Stimulated activated naive B cell treated with anti-CD40 and anti-IgM and Interleukin-4, amounts not matched to agents 10 μg/mL and 1 μg/mL and 100 μg/mL, for 72 hours (primary cell): ENCODE results near the gene VPREB3.

ENCODE experiments used
- ATAC-seq, 2 donors: fragments of 150-1000 bp; cut with Tn5 transposase; replicated peaks; 2 replicates each; pipeline ENCODE4 v1.10.0; 2021; ENCODE audit warnings: moderate library complexity in 1 of 2
- DNase-seq: peaks from one replicate; pipeline ENCODE4 v3.0.0; 2021
- H3K27ac Mint-ChIP-seq: one replicate; pipeline ENCODE4 v1.8.0; 2022; ENCODE audit warnings: mild to moderate bottlenecking, mixed read lengths
- H3K27me3 Mint-ChIP-seq, 2 donors: one replicate each; pipeline ENCODE4 v1.8.0; 2022; ENCODE audit warnings: mixed read lengths in 2 of 2
- H3K36me3 Mint-ChIP-seq, 2 donors: one replicate each; pipeline ENCODE4 v1.8.0; 2022; ENCODE audit warnings: mixed read lengths in 2 of 2, mild to moderate bottlenecking in 1 of 2
- H3K4me1 Mint-ChIP-seq, 2 donors: one replicate each; pipeline ENCODE4 v1.8.0; 2022; ENCODE audit warnings: mixed read lengths in 2 of 2, mild to moderate bottlenecking in 1 of 2
- H3K4me3 Mint-ChIP-seq, 2 donors: one replicate each; pipeline ENCODE4 v1.8.0; 2022; ENCODE audit warnings: mild to moderate bottlenecking in 2 of 2, mixed read lengths in 2 of 2, moderate library complexity in 1 of 2
- H3K9me3 Mint-ChIP-seq, 2 donors: one replicate each; pipeline ENCODE4 v1.8.0; 2022; ENCODE audit warnings: mixed read lengths in 2 of 2, mild to moderate bottlenecking in 1 of 2

The VPREB3 gene

GRCh38 chr22:23778577-23778900, 24.3 kb upstream of the VPREB3 start:
- DNase-seq (no peak), ATAC-seq (no peak)
- Mint-ChIP-seq H3K27me3 (no peaks in the 10 kb centered on the region), H3K4me3 (no peak overlapping the region), H3K9me3 (no peaks in the 10 kb centered on the region), H3K27ac (no peak overlapping the region), H3K4me1 (peaks cover 6 to 15% of the 10 kb centered on the region in 2 donors), H3K36me3 (peaks cover 2 to 3% of the 10 kb centered on the region in 2 donors)

DNA sequence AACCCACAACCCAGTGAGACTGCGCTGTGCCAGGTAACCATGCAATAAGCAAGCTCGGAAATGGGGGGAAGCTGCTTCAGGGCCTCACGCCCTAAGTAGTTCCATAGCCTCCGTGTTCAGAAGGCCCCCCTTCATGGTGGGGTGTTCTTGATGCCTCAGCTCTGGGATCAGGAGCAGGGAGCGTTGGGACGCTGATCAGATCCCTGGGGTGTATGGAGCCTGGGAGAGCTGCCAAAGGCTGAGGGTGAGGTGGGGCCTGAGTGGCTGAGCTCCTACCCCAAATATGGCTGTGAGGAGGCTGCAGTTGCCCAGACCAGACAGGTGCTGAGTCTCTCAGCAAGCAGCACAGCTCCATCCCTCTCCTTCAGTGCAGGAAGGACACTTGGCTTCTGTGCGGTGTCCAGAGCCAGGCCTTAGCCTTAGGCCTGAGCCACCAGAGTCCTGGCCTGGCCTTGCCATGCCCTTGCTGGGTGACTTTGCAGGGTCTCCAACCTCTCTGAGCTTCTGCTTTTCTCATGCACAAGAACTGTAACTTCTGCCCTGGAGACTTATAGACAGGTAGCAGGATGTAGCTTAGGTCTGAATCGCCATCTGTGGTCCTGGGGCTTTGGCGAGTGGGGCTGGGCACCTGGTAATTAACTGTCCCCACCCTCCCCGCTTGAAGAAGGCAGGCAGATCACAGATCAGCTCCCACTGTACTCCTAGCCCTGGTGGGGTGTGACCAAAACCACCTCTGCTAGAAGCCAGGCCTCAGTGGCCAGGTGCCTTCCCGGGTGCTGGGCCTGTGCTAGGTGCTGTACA, 23.8 kb upstream of the VPREB3 start:
- Mint-ChIP-seq H3K36me3 (peaks cover 2 to 3% of the 10 kb centered on the region in 2 donors), H3K27ac (no peak overlapping the region), H3K4me3 (no peak overlapping the region), H3K9me3 (no peaks in the 10 kb centered on the region), H3K27me3 (no peaks in the 10 kb centered on the region), H3K4me1 (peaks cover 12 to 20% of the 10 kb centered on the region in 2 donors)
- ATAC-seq: no peak
- DNase-seq: no peak

DNA sequence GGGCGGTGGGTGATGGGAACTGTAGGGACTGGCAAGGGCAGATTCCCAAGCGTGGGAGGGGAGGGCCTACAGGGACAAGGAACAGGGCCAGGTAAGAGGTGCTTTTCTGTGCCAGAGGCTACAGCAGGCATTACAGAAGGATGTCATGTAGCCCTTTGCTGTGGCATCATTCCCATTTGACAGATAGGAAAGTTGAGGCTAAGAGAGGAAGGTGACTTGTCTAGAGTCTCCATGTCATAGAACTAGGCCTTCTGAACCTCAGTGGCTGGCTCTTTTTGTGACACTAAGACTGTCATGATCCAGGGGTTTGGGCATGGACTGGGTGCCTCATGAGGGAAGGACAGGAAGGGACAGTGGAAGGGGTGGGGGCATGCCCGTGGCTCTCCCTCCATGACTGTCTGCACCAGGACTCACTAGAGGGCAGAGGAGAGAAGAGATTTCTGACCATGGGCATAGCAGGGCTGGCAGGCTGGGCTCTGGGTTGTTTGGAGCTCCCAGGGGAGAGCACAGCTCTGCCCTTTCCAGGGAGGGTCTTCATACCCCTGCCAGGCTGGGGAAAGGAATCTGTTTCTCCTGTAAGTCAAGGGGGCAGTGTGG, 21.7 kb upstream of the VPREB3 start:
- ATAC-seq (no peak), DNase-seq (no peak)
- no peaks in the 10 kb centered on the region for H3K27me3 Mint-ChIP-seq
- H3K4me3 Mint-ChIP-seq: no peak overlapping the region
- peaks cover 23 to 39% of the 10 kb centered on the region in 2 donors for H3K4me1 Mint-ChIP-seq
- H3K36me3 Mint-ChIP-seq: peaks cover 2 to 3% of the 10 kb centered on the region in 2 donors
- no peak overlapping the region for H3K27ac Mint-ChIP-seq
- no peaks in the 10 kb centered on the region for H3K9me3 Mint-ChIP-seq

DNA sequence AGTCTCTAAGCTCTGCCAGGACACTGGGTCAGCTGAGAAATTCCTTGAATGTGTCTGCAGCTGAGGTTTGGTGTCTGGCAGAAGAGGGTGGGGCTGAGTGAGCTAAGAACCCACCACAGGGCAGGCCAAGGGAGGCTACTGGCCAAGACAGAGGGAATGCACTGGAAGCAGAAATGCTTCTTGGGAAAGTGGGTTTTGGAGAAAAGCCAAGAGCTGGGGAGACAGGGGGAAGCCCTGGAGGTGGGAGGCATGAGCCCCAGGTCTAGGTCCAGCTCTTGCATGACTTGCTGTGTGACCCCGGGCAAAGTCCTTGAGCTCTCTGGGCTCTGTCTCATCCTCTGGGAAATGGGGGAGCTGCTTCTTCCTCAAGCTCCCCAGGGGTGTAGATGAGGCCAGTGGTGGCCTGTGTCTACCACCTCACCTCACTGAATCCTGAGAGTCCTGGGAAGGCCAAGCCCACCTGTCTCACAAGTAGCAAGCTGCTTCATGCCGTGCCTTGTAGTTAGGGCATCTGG, 20.8 kb upstream of the VPREB3 start:
- DNase-seq (no peak), ATAC-seq (no peak)
- peaks cover 2 to 3% of the 10 kb centered on the region in 2 donors for H3K36me3 Mint-ChIP-seq
- H3K4me1 Mint-ChIP-seq: peaks cover 23 to 43% of the 10 kb centered on the region in 2 donors
- H3K9me3 Mint-ChIP-seq: no peaks in the 10 kb centered on the region
- H3K4me3 Mint-ChIP-seq: no peak overlapping the region
- no peaks in the 10 kb centered on the region for H3K27me3 Mint-ChIP-seq
- H3K27ac Mint-ChIP-seq: peak overlapping the region; percentile 79

- Mint-ChIP-seq H3K27me3 (no peaks in the 10 kb centered on the region), H3K9me3 (no peaks in the 10 kb centered on the region), H3K27ac (peak overlapping the region; percentile 79), H3K4me3 (no peak overlapping the region), H3K36me3 (no peaks in the 10 kb centered on the region), H3K4me1 (peaks cover 27 to 50% of the 10 kb centered on the region in 2 donors)
- DNase-seq (no peak), ATAC-seq (no peak)
Measured at GRCh38 chr22:23774114-23774921, 20.1 kb upstream of the VPREB3 start.

DNA sequence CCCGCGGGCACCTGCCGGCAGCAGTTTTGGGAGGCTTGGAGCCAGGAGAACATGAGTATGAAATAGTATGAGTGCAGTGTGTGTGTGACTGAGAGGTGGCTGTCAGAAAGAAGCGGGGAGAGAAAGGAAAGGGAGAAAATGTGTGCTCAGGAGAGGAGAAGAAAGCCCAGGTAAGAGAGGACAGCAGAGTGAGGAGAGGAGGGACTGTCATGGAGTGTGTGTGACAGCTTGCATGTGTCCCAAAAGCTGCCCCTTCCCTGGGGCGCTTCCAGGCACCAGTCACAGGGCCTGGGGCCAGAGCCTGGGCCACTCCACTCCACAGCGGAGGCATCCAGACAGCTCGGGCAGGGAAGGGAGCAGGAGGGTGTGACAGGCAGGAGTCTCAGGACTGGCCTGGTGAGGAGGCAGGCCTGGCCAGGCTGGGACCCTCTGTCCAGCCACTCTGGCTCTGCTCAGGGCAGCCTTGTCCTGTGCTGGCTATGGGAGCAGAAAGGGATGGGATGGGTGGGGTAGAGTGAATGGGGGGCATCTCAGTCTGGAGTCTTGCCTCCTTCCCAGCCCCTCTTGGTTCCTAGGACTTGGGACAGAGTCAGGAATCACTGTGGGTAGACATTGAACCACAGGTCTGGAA, 19.4 kb upstream of the VPREB3 start:
- H3K27me3 Mint-ChIP-seq: no peaks in the 10 kb centered on the region
- no peak for DNase-seq
- no peaks in the 10 kb centered on the region for H3K36me3 Mint-ChIP-seq
- no peak overlapping the region for H3K27ac Mint-ChIP-seq
- no peak for ATAC-seq
- peaks cover 32 to 57% of the 10 kb centered on the region in 2 donors for H3K4me1 Mint-ChIP-seq
- no peaks in the 10 kb centered on the region for H3K9me3 Mint-ChIP-seq
- H3K4me3 Mint-ChIP-seq: peak overlapping the region; percentile 81 to 82

DNA sequence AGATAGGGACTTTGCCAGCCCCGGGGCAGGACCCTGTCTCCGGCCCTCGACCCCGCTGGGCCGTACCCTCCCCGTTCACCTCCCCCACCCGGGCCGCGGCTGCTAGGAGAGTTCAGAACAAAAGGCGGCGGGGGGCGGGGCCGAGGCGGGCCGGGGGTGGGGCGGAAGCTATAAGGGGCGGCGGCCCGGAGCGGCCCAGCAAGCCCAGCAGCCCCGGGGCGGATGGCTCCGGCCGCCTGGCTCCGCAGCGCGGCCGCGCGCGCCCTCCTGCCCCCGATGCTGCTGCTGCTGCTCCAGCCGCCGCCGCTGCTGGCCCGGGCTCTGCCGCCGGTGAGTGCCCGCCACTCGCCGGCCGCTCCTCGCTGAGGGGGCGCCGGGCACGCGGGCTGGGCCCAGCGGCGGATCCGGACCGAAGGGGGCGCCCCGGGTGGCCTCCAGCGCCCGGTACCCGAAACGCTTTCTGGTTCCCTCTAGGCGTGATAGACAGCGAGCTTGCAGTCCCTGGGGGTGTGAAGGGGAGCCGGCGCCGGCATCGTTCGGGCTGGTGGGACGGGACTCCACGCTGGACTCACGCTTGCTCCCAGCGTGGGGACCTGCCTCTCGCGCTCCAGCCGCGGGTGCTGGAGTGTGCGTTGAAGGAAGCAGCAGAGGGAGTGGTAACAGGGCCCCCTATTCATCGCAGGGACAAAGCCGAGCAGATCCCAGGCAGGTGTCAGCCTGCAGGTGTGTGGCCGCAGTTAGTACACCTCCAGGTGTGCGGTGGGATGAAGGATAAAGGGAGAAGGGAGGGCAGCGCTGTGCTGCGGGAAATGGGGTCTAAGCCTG, 18.6 kb upstream of the VPREB3 start, which contains the start of gene MMP11:
Gene MMP11 (plus strand): TSS at position 201 of the 825 bp plus-strand sequence. CDS start 22 bp downstream, at position 223.
- peak within 1 kb of the TSS; percentile 81 to 82 for H3K4me3 Mint-ChIP-seq
- ATAC-seq (peak; percentile 47 to 59), DNase-seq (peak; percentile 39)
- no peaks in the 10 kb centered on the region for H3K36me3 Mint-ChIP-seq
- H3K9me3 Mint-ChIP-seq: no peaks in the 10 kb centered on the region
- H3K4me1 Mint-ChIP-seq: peaks cover 33 to 64% of the 10 kb centered on the region in 2 donors
- no peaks in the 10 kb centered on the region for H3K27me3 Mint-ChIP-seq
- peak within 1 kb of the TSS; percentile 79 for H3K27ac Mint-ChIP-seq

- Mint-ChIP-seq H3K4me1 (peaks cover 33 to 66% of the 10 kb centered on the region in 2 donors), H3K36me3 (no peaks in the 10 kb centered on the region), H3K9me3 (no peaks in the 10 kb centered on the region), H3K27me3 (no peaks in the 10 kb centered on the region), H3K4me3 (peak overlapping the region; percentile 80), H3K27ac (peak overlapping the region; percentile 42)
- no peak for ATAC-seq
- DNase-seq: no peak
Measured at GRCh38 chr22:23772315-23772648, 18.1 kb upstream of the VPREB3 start.

GRCh38 chr22:23769321-23769965, 15.2 kb upstream of the VPREB3 start:
- Mint-ChIP-seq H3K9me3 (no peaks in the 10 kb centered on the region), H3K27ac (peak overlapping the region; percentile 79), H3K36me3 (peaks cover 5 to 15% of the 10 kb centered on the region in 2 donors), H3K4me1 (peaks cover 49 to 77% of the 10 kb centered on the region in 2 donors), H3K27me3 (no peaks in the 10 kb centered on the region), H3K4me3 (peak overlapping the region; percentile 62 to 96)
- ATAC-seq: peak in 1 of 2 donors; percentile 15
- peak; percentile 18 for DNase-seq

- Mint-ChIP-seq H3K27ac (peak within 1 kb of the TSS; percentile 97), H3K36me3 (peaks cover 7 to 23% of the 10 kb centered on the region in 2 donors), H3K27me3 (no peaks in the 10 kb centered on the region), H3K4me1 (peaks cover 52 to 83% of the 10 kb centered on the region in 2 donors), H3K4me3 (peak within 1 kb of the TSS; percentile 93 to 96), H3K9me3 (no peaks in the 10 kb centered on the region)
- DNase-seq (peak; percentile 79), ATAC-seq (peak; percentile 65 to 72)
Measured at GRCh38 chr22:23767673-23768548, 13.7 kb upstream of the VPREB3 start, which contains the start of gene CHCHD10. Gene CHCHD10 (minus strand): TSS chr22:23767972. CDS start chr22:23767874, 98 bp downstream.

DNA sequence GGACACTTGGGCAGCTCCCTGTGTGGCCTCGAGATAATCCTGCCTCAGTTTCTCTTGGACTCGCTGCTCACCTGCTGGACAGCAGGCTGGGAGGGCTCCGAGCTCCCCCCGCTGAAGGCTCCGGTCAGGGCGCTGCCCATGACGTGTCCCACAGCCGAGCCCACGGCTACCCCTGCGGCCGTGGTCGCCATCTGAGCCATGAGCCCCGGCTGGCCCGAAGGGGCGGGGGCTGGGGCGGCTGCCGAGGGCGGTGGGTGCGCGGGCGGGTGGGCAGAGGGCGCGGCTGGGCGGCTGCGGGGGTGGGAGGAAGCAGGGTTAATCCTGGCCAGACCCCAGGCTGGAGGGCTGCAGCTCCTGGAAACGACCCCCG, 13.1 kb upstream of the VPREB3 start:
- Mint-ChIP-seq H3K27me3 (no peaks in the 10 kb centered on the region), H3K4me1 (peaks cover 55 to 83% of the 10 kb centered on the region in 2 donors), H3K36me3 (peaks cover 7 to 26% of the 10 kb centered on the region in 2 donors), H3K4me3 (peak overlapping the region; percentile 93 to 96), H3K27ac (peak overlapping the region; percentile 82), H3K9me3 (no peaks in the 10 kb centered on the region)
- ATAC-seq (peak; percentile 1 to 2), DNase-seq (no peak)
